ENCODE results near the gene PHACTR1. TPM values are rescaled to one million over a fixed set of nuclear protein-coding genes. Genes with fewer than 3 reads are reported as not detected.

PHACTR1 gene
- total RNA-seq, 1 experiment from 2014 or later: 15.5 TPM

GRCh38 chr6:13081189-13081563, 364.6 kb downstream of the PHACTR1 start (continued):
- no peak for TF ChIP-seq MXD4 (CRISPR knock-in tag; IDR thresholded peaks at IDR 0.05; ENCODE audit: borderline replicate concordance)
- TF ChIP-seq ERG (CRISPR knock-in tag; IDR thresholded peaks at IDR 0.05): no peak
- no peak for TF ChIP-seq SP1 (CRISPR knock-in tag; conservative IDR thresholded peaks at IDR 0.05)

GRCh38 chr6:13089296-13089994, 372.9 kb downstream of the PHACTR1 start:
- Mint-ChIP-seq H3K27me3 (ENCODE audit: low read depth) (no peaks in the 10 kb centered on the region), H3K27ac (no peak overlapping the region), H3K4me1 (peaks cover 6% of the 10 kb centered on the region), H3K36me3 (no peaks in the 10 kb centered on the region), H3K4me3 (no peak overlapping the region), H3K9me3 (peaks cover 9% of the 10 kb centered on the region)
- ATAC-seq (no peak), DNase-seq (ENCODE audit: low spot score) (no peak)
- ChIA-PET CTCF (interaction anchor here (1.2 kb wide), 1 partner anchor 178 kb away, joined by 3 read pairs; no protein-coding TSS in a partner anchor), POLR2A (no interaction called here)
- no peak for TF ChIP-seq TP53 (CRISPR knock-in tag; IDR thresholded peaks at IDR 0.05)
- TF ChIP-seq SP1 (CRISPR knock-in tag; conservative IDR thresholded peaks at IDR 0.05): no peak
- no peak for TF ChIP-seq EMX1 (CRISPR knock-in tag; IDR thresholded peaks at IDR 0.05)
- no peak for TF ChIP-seq CBFB (CRISPR knock-in tag; IDR thresholded peaks at IDR 0.05; ENCODE audit: low read depth)
- TF ChIP-seq TCF7 (CRISPR knock-in tag; IDR thresholded peaks at IDR 0.05; ENCODE audit: low read depth): no peak
- no peak for TF ChIP-seq ATF1 (CRISPR knock-in tag; IDR thresholded peaks at IDR 0.05)
- TF ChIP-seq CTCF (IDR thresholded peaks at IDR 0.05): no peak
- TF ChIP-seq MAX (CRISPR knock-in tag; IDR thresholded peaks at IDR 0.05): no peak
- no peak for TF ChIP-seq ATF3 (CRISPR knock-in tag; conservative IDR thresholded peaks at IDR 0.05)
- no peak for TF ChIP-seq GTF2I (CRISPR knock-in tag; conservative IDR thresholded peaks at IDR 0.05)
- no peak for TF ChIP-seq CREM (CRISPR knock-in tag; IDR thresholded peaks at IDR 0.05)
- no peak for TF ChIP-seq MXD4 (CRISPR knock-in tag; IDR thresholded peaks at IDR 0.05; ENCODE audit: borderline replicate concordance)
- no peak for TF ChIP-seq E2F5 (CRISPR knock-in tag; IDR thresholded peaks at IDR 0.05)
- TF ChIP-seq ZNF263 (CRISPR knock-in tag; IDR thresholded peaks at IDR 0.05; ENCODE audit: low read depth): no peak
- TF ChIP-seq IRF2 (CRISPR knock-in tag; IDR thresholded peaks at IDR 0.05; ENCODE audit: borderline replicate concordance, low read depth): no peak

GRCh38 chr6:13091192-13091591, 374.6 kb downstream of the PHACTR1 start:
- Mint-ChIP-seq H3K4me3 (no peak overlapping the region), H3K4me1 (peaks cover 18% of the 10 kb centered on the region), H3K27ac (no peak overlapping the region), H3K36me3 (no peaks in the 10 kb centered on the region), H3K27me3 (ENCODE audit: low read depth) (no peaks in the 10 kb centered on the region), H3K9me3 (peaks cover 8% of the 10 kb centered on the region)
- no peak for ATAC-seq
- CTCF ChIA-PET: interaction anchor here (0.7 kb wide), 1 partner anchor 57 kb away, joined by 3 read pairs; no protein-coding TSS in a partner anchor
- DNase-seq (ENCODE audit: low spot score): no peak
- POLR2A ChIA-PET: no interaction called here
- TF ChIP-seq CBFB (CRISPR knock-in tag; IDR thresholded peaks at IDR 0.05; ENCODE audit: low read depth) (no peak), ZNF532 (CRISPR knock-in tag; IDR thresholded peaks at IDR 0.05; ENCODE audit: borderline replicate concordance) (no peak), ZNF232 (CRISPR knock-in tag; IDR thresholded peaks at IDR 0.05) (no peak), ESRRA (CRISPR knock-in tag; IDR thresholded peaks at IDR 0.05; ENCODE audit: borderline replicate concordance) (no peak), GTF2I (CRISPR knock-in tag; conservative IDR thresholded peaks at IDR 0.05) (no peak)

Data from WTC11 (cell line).